G401 (cell line): Measurements from ENCODE around the gene OR8G5. TPM values are rescaled to one million over a fixed set of nuclear protein-coding genes. Genes with fewer than 3 reads are reported as not detected.

Experiments
- DNase-seq: peaks from one replicate; pipeline ENCODE4 v3.0.0-alpha.2; 2015; ENCODE audit warnings: low spot score
- in situ Hi-C: cut with HindIII; loops from 2 replicates; pipeline ENCODE4 v1.10.0; 2016; ENCODE audit warnings: low sequenced_read_pairs, mixed read lengths
- total RNA-seq: library from RNA; depleted of rRNA; stranded (reverse); fragments of >200 nt; shearing (Covaris generic); gene quantifications from 2 replicates; pipeline ENCODE4 v1.2.3, GENCODE V29; 2014; rRNA removed

Gene OR8G5
- total RNA-seq, 1 experiment from 2014 or later: not detected

DNA sequence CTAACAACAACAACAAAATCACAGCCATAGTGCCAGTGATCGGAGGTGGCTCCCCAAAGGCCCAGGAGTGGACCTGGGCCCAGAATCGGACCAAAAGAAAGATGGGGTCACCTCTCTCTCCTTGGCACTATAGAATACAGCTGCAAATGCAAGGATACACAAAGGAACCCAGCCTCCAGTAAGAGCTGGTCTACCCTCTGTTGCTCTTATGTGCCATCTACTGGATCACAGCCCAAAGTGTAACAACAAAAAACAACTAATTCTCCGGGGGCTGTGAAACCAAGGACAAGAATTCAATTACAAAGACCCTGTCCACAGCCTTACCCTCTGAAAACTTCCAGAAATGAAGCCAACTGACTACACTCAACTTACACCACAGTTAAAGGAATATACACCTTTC is 21.6 kb downstream of the OR8G5 start:
- in situ Hi-C loops: no loop called here
- DNase-seq: no peak

DNA sequence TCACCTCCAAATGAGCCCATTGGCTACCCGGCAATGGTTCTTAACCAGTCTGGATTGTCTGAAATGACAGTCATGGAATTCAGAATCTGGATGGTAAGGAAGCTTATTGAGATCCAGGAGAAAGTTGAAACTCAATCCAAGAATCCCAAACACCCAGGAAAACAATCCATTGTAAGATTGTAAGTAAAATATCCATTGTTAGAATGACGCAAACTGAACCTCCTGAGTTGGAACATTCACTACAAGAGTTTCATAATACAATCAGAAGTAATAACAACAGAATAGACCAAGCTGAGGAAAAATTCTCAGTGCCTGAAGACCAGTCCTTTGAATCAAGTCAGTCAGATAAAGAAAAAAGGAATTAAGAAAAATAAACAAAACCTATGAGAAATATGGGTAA is 22.1 kb downstream of the OR8G5 start:
- in situ Hi-C loops: no loop called here

DNA sequence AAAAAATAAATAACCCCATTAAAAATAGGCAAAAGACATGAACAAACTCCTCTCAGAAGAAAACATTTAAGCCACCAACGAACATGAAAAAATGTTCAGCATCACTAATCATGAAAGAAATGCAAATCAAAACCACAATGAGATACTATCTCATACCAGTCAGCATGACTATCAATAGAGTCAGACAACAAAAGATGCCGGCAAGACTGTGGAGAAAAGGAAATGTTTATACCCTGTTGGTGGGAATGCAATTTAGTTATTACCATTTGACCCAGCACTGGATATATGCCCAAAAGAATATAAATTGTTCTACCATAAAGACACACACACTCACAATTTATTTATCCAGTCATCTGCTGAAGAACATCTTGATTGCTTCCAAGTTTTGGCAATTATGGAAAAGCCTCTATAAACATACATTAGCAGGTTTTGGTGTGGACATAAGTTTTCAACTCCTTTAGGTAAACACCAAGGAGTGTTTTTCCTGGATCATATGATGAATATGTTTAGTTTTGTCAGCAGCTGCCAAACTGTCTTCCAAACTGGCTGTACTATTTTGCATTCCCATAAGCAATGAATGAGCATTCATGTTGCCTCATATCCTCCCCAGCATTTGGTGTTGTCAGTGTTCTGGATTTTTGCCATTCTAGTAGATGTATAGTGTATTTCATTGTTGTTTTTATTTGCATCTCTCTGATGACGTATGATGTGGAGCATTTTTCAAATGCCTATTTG is 29.6 kb downstream of the OR8G5 start:
- no peak for DNase-seq
- in situ Hi-C loops: no loop called here

More for the DNA sequence above, 22.1 kb downstream of the OR8G5 start:
- DNase-seq: no peak

DNA sequence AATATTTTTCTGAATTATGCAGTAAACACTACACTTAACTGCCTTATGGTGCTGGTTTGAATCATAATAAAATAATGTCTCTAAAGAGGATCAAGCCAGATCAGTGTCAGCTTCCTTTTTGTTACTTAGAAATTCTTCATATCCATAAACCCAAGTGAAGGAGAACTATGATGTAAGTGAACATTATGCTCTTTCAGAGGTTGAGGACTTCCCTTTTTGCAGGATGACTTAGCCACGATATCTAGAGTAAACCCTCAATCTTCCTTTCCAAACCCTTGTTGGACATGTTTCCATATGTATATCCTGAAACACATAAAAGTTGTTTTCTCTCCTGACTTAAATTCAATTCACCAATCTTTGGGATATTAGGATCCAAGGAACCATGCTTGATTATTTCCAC is 38.5 kb downstream of the OR8G5 start:
- no peak for DNase-seq
- in situ Hi-C loops: no loop called here

DNA sequence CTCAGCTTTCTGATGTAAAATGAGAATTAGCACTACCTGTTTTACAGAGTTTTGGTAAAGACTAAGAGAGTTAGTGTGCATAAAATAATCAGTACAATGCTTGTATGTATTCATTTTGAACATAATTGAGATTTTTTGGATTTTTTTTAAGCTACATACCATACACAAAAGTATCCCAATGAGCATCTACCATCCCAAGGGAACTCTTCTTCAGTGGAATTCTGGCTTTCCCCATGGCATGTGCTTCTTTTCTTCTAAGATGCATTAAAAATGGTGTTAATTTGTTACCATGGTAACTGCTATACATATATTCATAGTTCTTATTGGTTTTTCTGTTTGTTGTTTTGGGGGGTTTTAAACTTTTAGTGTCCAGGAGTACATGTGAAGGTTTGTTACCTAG is 39.8 kb downstream of the OR8G5 start:
- in situ Hi-C loops: no loop called here
- no peak for DNase-seq

DNA sequence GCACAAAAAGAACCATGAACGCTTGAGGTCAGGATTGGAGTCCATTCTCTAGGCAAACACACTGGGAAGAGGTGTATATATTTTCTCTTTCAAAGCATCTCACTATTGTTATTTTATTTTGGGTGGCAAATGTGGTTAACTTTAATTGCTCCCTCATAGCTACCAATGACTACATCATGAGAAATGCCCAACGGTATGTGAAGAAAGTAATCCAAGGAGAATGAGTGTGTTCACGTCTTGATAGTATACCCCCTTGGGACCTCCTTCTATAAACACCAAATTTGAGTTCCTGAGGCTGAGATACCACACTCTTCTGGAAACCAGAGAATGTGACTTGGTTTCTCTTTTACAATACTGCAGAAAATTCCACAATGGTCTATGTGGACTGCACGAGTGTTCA is 41.7 kb downstream of the OR8G5 start:
- no peak for DNase-seq
- in situ Hi-C loops: no loop called here

DNA sequence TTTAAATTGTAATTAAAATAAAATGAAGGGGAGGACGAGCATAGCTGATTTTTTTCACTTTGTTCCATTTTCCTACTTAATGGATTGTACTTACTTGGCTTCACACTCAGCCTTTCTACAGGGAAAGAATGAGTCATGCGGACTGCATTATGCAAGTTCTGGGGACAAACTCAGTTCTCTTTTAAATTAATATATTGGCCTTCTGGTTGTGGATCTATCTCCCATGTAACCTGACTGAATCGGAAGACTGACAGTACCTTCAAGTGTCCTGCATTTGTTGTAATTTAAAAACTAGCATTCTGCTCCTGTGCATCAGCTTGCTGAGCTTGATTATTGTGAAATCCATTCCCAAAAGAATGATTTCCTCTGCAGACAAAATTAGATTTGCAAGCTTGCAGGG is 45.4 kb downstream of the OR8G5 start:
- DNase-seq: no peak
- in situ Hi-C loops: no loop called here

DNA sequence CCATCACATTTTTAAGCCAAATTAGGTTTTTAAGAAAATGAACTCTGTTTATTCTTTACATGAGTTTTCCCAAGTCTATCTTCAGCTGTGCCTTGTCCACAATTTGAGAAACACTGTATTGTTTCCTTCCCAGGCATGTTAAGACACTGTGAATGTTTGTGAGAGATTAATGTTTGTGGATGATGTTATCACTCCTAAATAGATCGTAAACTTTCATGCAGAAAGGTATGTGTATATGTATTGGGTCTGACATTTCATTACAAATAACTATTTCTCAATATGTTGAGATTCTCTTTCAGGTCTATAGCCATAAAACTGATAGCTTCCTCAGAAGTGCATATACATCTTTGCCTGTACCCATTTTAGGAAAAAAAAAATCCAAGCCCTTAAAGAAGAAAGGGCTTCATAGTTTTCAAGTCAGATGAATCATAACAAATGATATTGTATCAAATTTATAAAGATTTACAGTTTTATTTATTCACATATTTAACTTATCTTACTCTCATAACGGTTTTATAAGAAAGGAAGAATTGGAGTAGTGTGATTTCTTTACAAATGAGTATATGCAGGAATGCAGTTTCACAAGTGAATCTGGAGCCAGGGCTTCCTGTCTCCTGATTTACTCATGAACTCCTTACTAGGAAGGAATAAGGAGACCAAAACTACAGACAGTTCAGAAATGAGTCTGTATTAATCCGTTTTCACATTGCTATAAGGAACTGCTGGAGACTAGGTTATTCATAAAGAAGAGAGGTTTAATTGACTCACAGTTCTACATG is 46.4 kb downstream of the OR8G5 start:
- DNase-seq: no peak
- in situ Hi-C loops: no loop called here

DNA sequence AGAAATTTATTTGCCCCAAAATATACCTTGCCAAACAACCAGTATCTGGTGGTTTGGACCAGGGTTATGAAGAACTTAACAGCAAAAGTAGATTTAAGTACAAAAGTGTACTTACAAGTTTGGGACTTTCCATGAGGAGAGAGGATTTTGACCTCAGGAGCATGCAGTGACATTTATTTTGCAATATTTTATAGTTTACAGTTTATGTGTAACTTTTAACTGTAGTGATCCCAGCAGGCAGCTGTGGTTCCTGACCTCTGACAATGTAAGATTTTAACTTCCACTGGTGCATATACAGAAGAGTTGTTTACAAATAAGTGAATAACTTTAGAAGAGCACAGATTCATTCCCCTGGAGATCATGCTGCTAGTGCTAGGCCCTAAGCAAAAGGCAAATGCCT is 50.9 kb downstream of the OR8G5 start:
- DNase-seq: no peak
- in situ Hi-C loops: no loop called here

DNA sequence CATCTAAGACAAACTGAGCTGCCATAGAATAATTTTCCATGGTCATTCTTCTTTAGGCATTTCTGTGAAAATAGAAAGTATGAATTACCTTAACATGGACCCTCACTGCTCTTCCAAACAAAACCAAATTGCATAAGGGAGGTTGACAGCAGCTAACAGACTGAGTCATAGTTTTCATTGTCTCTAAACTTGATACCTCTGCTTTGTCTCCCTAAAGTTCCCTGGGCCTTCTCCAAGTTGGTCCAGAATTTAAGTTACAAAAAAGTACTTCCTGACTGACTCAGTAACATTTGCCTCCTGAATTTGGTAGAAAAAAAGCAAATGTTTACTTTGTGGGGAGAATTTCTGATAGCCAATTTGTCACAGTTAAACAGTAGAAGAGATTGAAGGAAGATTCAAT is 54.5 kb downstream of the OR8G5 start:
- in situ Hi-C loops: no loop called here
- no peak for DNase-seq

DNA sequence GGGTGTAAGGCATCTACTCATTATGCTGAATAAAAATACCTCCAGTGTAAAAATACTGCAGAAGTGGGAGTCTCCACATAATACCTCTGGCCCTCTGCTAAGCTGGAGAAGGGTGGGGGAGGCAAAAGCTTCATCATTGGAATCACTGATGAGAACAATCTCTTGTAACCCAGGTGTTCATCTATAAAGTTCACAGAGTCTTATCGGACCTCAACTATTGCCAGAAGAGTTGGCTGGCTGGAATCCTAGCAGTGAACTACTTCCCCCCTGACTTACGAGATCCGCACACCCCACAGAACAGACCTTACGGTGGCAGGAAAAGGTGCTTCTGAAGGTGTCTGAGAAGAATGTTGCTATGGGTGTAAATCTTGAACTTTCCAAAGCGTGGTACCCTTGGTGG is 55.1 kb downstream of the OR8G5 start:
- DNase-seq: no peak
- in situ Hi-C loops: no loop called here

DNA sequence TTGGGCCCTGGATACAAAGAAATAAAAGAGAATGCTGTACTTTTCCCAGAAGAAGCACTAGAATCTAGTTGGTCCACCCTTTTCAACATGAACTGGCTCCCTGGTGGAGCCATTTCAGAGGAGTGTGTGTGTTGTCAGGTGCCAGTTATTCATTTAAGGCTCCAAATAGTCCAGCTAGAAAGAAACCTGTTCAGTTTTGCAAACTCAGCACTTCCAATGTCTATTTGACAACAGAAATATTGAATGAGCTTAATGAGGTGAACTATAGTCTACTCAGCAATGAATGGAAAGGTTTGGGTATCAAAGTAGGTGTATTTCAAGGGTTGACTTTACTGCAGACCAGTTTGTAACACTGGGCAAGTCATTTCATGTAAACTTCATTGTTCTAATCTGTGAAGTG is 55.5 kb downstream of the OR8G5 start:
- DNase-seq: no peak
- in situ Hi-C loops: no loop called here

DNA sequence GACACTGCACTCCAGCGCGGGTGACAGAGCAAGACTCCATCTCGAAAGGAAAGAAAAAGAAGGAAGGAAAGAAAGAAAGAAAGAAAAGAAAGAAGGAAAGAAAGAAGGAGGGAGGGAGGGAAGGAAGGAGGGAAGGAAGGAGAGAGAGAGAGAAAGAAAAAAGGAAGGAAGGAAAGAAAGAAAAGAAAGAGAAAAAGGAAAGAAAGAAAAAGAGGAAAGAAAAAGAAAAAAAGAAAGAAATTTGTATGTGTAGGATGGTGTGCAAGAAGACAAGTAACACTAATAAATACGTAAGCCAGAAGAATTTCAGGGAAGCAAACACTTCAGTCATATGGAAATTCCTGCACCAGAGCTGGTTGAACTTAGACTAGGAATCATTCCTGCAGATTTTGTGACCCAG is 57.0 kb downstream of the OR8G5 start:
- DNase-seq: no peak
- in situ Hi-C loops: no loop called here

DNA sequence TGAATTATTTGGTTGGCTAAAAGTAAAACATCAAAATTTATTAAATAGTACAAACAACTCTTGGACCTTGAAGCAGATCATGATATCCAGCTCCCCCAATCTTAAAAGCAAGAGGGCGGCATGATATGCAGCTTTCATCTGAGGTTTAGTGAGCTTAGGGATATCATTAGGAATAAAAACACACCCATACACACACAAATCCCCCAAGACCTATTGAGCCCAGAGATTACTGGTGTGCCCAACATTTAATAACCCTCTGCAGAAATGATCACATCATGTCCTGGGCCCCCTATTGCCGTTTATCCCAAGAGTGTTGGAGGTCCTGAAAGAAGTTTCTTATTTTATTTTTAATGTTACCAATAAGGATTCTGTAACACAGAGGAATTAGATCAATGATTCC is 57.7 kb downstream of the OR8G5 start, which contains the start of gene OR8D1:
OR8D1 (minus strand) TSS at position 101 of the 400 bp plus-strand sequence. CDS start 3,183 bp downstream, outside the sequence.
- no peak for DNase-seq
- in situ Hi-C loops: no loop called here

DNA sequence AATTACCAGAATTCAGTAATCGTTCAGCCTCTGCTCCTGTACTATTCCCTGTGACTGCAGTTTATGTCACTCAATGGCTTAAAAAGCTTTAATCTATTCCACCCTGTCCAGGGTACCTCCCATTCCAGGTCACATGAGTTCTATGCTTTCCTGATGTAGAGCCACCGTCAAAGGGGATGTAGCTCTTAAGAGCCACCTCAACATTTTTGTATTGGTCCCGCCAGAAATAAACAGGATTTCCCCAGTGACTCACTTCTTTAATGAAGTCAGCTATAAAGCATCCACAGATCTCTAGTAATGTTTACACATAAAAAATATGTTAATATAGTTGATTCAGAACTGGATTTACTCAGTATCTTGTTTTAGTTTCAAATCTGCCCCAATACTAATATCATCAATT is 58.9 kb downstream of the OR8G5 start:
- in situ Hi-C loops: no loop called here

More for the DNA sequence above, 58.9 kb downstream of the OR8G5 start:
- no peak for DNase-seq

Other genes starting within 250 kb of the OR8G5 start
- not detected in 2 replicates for gene OR10G4, start 243.4 kb upstream of the OR8G5 start, total RNA-seq
- not detected in 2 replicates for gene OR10G9, start 233.4 kb upstream of the OR8G5 start, total RNA-seq
- not detected in 2 replicates for gene OR10G8, start 229.6 kb upstream of the OR8G5 start, total RNA-seq
- not detected in 2 replicates for gene OR10G7, start 215.1 kb upstream of the OR8G5 start, total RNA-seq
- gene VWA5A, start 140.9 kb upstream of the OR8G5 start, total RNA-seq: 0.98 TPM in 1 of 2 replicates, not detected in the other
- not detected in 2 replicates for gene OR10D3, start 73.0 kb upstream of the OR8G5 start, total RNA-seq
- gene OR8G1, start 15.3 kb upstream of the OR8G5 start, total RNA-seq: not detected in 2 replicates
- not detected in 2 replicates for gene OR8D1, start 57.6 kb downstream of the OR8G5 start, total RNA-seq
- not detected in 2 replicates for gene OR8D2, start 63.8 kb downstream of the OR8G5 start, total RNA-seq
- not detected in 2 replicates for gene OR8B2, start 128.1 kb downstream of the OR8G5 start, total RNA-seq
- not detected in 2 replicates for gene OR8B3, start 142.6 kb downstream of the OR8G5 start, total RNA-seq
- not detected in 2 replicates for gene OR8B4, start 168.5 kb downstream of the OR8G5 start, total RNA-seq
- gene OR8B8, start 189.3 kb downstream of the OR8G5 start, total RNA-seq: not detected in 2 replicates